HepG2 (cell line): ENCODE data around the gene CNGA1. TPM values are rescaled to one million over a fixed set of nuclear protein-coding genes. Genes with fewer than 3 reads are reported as not detected.

Experiments used
- FOXP1 ChIP-seq, 2 experiments: fragments of 450-650 bp in 1 of 2; IDR thresholded peaks; 2 replicates each; pipeline ENCODE4 v1.6.1; 2017 to 2018; ENCODE audit warnings: antibody characterized with exemption in 1 of 2
- GFI1 ChIP-seq: sonication (generic); formaldehyde crosslinking; IDR thresholded peaks from 2 replicates; pipeline ENCODE4 v1.5.0; 2020; ENCODE audit warnings: missing genetic modification reagents, mild to moderate bottlenecking, borderline replicate concordance
- NPAS2 ChIP-seq: sonication (generic); formaldehyde crosslinking; IDR thresholded peaks from 2 replicates; pipeline ENCODE4 v1.8.0; 2022; ENCODE audit warnings: mild to moderate bottlenecking, missing genetic modification reagents, borderline replicate concordance
- STAG1 ChIP-seq: sonication (generic); formaldehyde crosslinking; IDR thresholded peaks from 2 replicates; pipeline ENCODE4 v1.4.0; 2020; ENCODE audit warnings: missing genetic modification reagents
- TFE3 ChIP-seq: IDR thresholded peaks from 2 replicates; pipeline ENCODE4 v1.6.1; 2016
- ZFX ChIP-seq: sonication (generic); formaldehyde crosslinking; IDR thresholded peaks from 2 replicates; pipeline ENCODE4 v1.4.0; 2020; ENCODE audit warnings: mild to moderate bottlenecking, low read depth, missing genetic modification reagents, moderate library complexity
- ZNF451 ChIP-seq: sonication (generic); formaldehyde crosslinking; IDR thresholded peaks from 2 replicates; pipeline ENCODE4 v1.5.0; 2020; ENCODE audit warnings: mild to moderate bottlenecking, missing genetic modification reagents
- ZNF557 ChIP-seq: sonication (generic); formaldehyde crosslinking; IDR thresholded peaks from 2 replicates; pipeline ENCODE4 v1.4.0; 2020; ENCODE audit warnings: missing genetic modification reagents
- ZNF577 ChIP-seq: sonication (generic); formaldehyde crosslinking; IDR thresholded peaks from 2 replicates; pipeline ENCODE4 v1.4.0; 2020; ENCODE audit warnings: mild to moderate bottlenecking, low read depth, missing genetic modification reagents, borderline replicate concordance
- ZNF605 ChIP-seq: sonication (generic); formaldehyde crosslinking; IDR thresholded peaks from 2 replicates; pipeline ENCODE4 v1.8.0; 2022; ENCODE audit warnings: mild to moderate bottlenecking, missing genetic modification reagents
- ZNF703 ChIP-seq: sonication (generic); formaldehyde crosslinking; IDR thresholded peaks from 2 replicates; pipeline ENCODE4 v1.5.1; 2020; ENCODE audit warnings: missing genetic modification reagents, mild to moderate bottlenecking, moderate library complexity, borderline replicate concordance
- ZSCAN9 ChIP-seq: IDR thresholded peaks from 2 replicates; pipeline ENCODE4 v1.6.1; 2016; ENCODE audit warnings: borderline replicate concordance
- polyA plus RNA-seq, 8 experiments: library from polyadenylated mRNA; depleted of rRNA in 3 of 8; stranded (reverse) in 7 of 8; unstranded in 1 of 8; fragments of >200 nt; fragmentation: Illumina TruSeq in 4 of 8; extraction: Trizol in 4 of 8; gene quantifications; 2 replicates each; pipeline versions ENCODE4 v1.2.1 to v1.2.3, GENCODE V29; 2011 to 2016; ENCODE audit warnings: low read depth in 4 of 8, missing spikeins in 1 of 8, mixed read lengths in 1 of 8; ENCODE audit not compliant: insufficient read depth in 1 of 8
- total RNA-seq, 5 experiments: library from RNA; depleted of rRNA; stranded (reverse); fragments of >200 nt; fragmentation: Illumina TruSeq; extraction: Trizol; gene quantifications; 2 replicates each; pipeline ENCODE4 v1.2.3, GENCODE V29; 2016; ENCODE audit warnings: low read depth in 1 of 5
- TF ChIP-seq, protein P1 (sequence below): sonication (generic); formaldehyde crosslinking; conservative IDR thresholded peaks from 2 replicates; pipeline ENCODE4 v1.8.1; 2023; ENCODE audit warnings: missing genetic modification reagents
- TF ChIP-seq, protein P2 (sequence below): sonication (generic); formaldehyde crosslinking; IDR thresholded peaks from 2 replicates; pipeline ENCODE4 v1.5.1; 2020; ENCODE audit warnings: mild to moderate bottlenecking, missing genetic modification reagents, moderate library complexity
- TF ChIP-seq, protein P3 (sequence below): sonication (generic); formaldehyde crosslinking; IDR thresholded peaks from 2 replicates; pipeline ENCODE4 v1.5.0; 2020; ENCODE audit warnings: missing genetic modification reagents, mild to moderate bottlenecking, borderline replicate concordance
- TF ChIP-seq, protein P4 (sequence below): sonication (generic); formaldehyde crosslinking; IDR thresholded peaks from 2 replicates; pipeline ENCODE4 v1.8.1; 2023; ENCODE audit warnings: missing genetic modification reagents, inconsistent platforms, borderline replicate concordance
- TF ChIP-seq, protein P5 (sequence below): sonication (generic); formaldehyde crosslinking; IDR thresholded peaks from 2 replicates; pipeline ENCODE4 v1.5.0; 2020; ENCODE audit warnings: missing genetic modification reagents

Gene CNGA1
- total and polyA plus RNA-seq, 2 of the 13 experiments (the other 11 are each of a cell fraction or from before 2014, with no cell fraction given) = 0.22 to 0.40 TPM

DNA sequence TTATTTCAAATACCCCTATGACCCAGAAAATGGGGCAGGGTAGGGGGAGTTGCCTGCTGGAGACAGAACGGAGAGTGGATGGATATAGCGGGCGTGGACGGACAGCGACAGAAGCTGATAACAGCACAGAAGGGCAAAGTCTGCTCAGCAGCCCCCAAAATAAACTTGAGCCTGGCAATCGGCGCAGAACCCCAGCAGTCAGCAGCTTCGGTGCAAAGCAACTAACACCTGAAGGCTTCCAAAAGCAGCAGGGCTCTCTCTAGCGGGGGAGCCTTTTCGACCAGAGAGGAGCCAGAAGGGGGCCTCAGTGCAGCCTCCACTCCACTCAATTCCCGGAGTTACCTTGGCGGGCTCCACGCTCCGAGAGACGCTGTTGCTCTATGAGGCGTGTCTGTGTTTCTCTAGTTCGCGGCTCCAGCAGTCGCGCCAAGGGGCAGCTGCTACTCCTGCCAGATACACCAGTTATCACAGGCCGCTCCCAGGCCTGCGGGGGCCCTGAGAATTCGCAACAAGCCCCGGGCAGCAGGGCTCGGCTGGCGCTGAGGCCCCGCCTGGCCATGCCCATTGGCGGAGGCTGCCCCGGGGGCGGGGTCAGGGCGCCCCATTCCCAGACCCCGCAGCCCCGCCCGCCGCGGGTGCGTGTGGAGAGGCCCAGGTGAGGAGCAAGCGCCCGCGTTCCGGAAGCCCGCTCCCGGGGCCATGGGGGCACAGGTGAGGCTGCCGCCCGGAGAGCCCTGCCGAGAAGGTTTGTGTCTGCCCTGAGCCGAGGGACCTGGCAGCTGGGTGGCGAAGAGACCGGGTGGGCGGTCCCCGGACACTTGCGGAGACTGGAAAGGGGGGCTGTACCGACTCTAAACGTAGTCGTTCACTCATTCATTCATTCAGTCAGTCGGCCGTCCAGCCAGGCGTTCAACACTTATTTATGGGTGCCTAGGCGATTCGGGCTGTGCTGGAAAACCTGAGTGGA, at the start of gene CNGA1, which contains the start of gene NIPAL1 (continued):
- TF ChIP-seq, protein P1, sequence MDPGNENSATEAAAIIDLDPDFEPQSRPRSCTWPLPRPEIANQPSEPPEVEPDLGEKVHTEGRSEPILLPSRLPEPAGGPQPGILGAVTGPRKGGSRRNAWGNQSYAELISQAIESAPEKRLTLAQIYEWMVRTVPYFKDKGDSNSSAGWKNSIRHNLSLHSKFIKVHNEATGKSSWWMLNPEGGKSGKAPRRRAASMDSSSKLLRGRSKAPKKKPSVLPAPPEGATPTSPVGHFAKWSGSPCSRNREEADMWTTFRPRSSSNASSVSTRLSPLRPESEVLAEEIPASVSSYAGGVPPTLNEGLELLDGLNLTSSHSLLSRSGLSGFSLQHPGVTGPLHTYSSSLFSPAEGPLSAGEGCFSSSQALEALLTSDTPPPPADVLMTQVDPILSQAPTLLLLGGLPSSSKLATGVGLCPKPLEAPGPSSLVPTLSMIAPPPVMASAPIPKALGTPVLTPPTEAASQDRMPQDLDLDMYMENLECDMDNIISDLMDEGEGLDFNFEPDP (CRISPR knock-in tag) = no peak
- no peak for TF ChIP-seq ZNF577
- TF ChIP-seq ZNF605 (CRISPR knock-in tag) = no peak
- TF ChIP-seq, protein P2, sequence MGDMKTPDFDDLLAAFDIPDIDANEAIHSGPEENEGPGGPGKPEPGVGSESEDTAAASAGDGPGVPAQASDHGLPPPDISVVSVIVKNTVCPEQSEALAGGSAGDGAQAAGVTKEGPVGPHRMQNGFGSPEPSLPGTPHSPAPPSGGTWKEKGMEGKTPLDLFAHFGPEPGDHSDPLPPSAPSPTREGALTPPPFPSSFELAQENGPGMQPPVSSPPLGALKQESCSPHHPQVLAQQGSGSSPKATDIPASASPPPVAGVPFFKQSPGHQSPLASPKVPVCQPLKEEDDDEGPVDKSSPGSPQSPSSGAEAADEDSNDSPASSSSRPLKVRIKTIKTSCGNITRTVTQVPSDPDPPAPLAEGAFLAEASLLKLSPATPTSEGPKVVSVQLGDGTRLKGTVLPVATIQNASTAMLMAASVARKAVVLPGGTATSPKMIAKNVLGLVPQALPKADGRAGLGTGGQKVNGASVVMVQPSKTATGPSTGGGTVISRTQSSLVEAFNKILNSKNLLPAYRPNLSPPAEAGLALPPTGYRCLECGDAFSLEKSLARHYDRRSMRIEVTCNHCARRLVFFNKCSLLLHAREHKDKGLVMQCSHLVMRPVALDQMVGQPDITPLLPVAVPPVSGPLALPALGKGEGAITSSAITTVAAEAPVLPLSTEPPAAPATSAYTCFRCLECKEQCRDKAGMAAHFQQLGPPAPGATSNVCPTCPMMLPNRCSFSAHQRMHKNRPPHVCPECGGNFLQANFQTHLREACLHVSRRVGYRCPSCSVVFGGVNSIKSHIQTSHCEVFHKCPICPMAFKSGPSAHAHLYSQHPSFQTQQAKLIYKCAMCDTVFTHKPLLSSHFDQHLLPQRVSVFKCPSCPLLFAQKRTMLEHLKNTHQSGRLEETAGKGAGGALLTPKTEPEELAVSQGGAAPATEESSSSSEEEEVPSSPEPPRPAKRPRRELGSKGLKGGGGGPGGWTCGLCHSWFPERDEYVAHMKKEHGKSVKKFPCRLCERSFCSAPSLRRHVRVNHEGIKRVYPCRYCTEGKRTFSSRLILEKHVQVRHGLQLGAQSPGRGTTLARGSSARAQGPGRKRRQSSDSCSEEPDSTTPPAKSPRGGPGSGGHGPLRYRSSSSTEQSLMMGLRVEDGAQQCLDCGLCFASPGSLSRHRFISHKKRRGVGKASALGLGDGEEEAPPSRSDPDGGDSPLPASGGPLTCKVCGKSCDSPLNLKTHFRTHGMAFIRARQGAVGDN (CRISPR knock-in tag) = peak; percentile 89
- TF ChIP-seq NPAS2 (CRISPR knock-in tag) = no peak
- TF ChIP-seq GFI1 (CRISPR knock-in tag) = no peak
- no peak for TF ChIP-seq ZSCAN9
- peak; percentile 85 for TF ChIP-seq ZFX (CRISPR knock-in tag)
- peak; percentile 38 for TF ChIP-seq STAG1 (CRISPR knock-in tag)
- no peak for TF ChIP-seq ZNF703
- TF ChIP-seq ZNF557 (CRISPR knock-in tag) = no peak
- TF ChIP-seq, protein P3, sequence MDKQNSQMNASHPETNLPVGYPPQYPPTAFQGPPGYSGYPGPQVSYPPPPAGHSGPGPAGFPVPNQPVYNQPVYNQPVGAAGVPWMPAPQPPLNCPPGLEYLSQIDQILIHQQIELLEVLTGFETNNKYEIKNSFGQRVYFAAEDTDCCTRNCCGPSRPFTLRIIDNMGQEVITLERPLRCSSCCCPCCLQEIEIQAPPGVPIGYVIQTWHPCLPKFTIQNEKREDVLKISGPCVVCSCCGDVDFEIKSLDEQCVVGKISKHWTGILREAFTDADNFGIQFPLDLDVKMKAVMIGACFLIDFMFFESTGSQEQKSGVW (CRISPR knock-in tag) = no peak
- TF ChIP-seq FOXP1 (IDR thresholded peaks at IDR 0.05) = no peak
- no peak for TF ChIP-seq FOXP1 (CRISPR knock-in tag; IDR thresholded peaks at IDR 0.05)
- TF ChIP-seq, protein P4, sequence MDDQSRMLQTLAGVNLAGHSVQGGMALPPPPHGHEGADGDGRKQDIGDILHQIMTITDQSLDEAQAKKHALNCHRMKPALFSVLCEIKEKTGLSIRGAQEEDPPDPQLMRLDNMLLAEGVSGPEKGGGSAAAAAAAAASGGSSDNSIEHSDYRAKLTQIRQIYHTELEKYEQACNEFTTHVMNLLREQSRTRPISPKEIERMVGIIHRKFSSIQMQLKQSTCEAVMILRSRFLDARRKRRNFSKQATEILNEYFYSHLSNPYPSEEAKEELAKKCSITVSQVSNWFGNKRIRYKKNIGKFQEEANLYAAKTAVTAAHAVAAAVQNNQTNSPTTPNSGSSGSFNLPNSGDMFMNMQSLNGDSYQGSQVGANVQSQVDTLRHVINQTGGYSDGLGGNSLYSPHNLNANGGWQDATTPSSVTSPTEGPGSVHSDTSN (CRISPR knock-in tag) = no peak
- TF ChIP-seq, protein P5, sequence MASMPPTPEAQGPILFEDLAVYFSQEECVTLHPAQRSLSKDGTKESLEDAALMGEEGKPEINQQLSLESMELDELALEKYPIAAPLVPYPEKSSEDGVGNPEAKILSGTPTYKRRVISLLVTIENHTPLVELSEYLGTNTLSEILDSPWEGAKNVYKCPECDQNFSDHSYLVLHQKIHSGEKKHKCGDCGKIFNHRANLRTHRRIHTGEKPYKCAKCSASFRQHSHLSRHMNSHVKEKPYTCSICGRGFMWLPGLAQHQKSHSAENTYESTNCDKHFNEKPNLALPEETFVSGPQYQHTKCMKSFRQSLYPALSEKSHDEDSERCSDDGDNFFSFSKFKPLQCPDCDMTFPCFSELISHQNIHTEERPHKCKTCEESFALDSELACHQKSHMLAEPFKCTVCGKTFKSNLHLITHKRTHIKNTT = no peak
- TF ChIP-seq ZNF451 (CRISPR knock-in tag) = no peak
- TF ChIP-seq TFE3 = no peak
